HG02610 (cell line): ENCODE measurements around the gene SLC39A7.
A peak's percentile ranks its signal among the peaks of the same experiment; 100 is the strongest.

Experiments used
- ATAC-seq: cut with Tn5 transposase; IDR thresholded peaks from one replicate; pipeline ENCODE4 v1.9.1; 2021; ENCODE audit warnings: mild to moderate bottlenecking, moderate library complexity; ENCODE audit not compliant: unreplicated experiment

The SLC39A7 gene

GRCh38 chr6:33200219-33201146 is at the start of gene SLC39A7, which contains the start of gene RXRB:
Gene SLC39A7, plus strand, starts transcription at chr6:33200867. Its CDS starts 379 bp downstream, at chr6:33201246.
Gene RXRB, minus strand, starts transcription at chr6:33200665. Its CDS starts 189 bp downstream, at chr6:33200476.
- peak; percentile 59 for ATAC-seq

- ATAC-seq = no peak
Measured at GRCh38 chr6:33151050-33151449, 49.6 kb upstream of the SLC39A7 start.

- ATAC-seq = no peak
Measured at GRCh38 chr6:33154349-33154748, 46.3 kb upstream of the SLC39A7 start.

GRCh38 chr6:33156561-33156960 is 44.1 kb upstream of the SLC39A7 start:
- ATAC-seq = no peak

- no peak for ATAC-seq
Measured at GRCh38 chr6:33156964-33157363, 43.7 kb upstream of the SLC39A7 start.

- no peak for ATAC-seq
Measured at GRCh38 chr6:33160096-33160495, 40.6 kb upstream of the SLC39A7 start.

GRCh38 chr6:33160728-33161344 is 39.8 kb upstream of the SLC39A7 start:
- ATAC-seq = no peak

GRCh38 chr6:33161354-33162331 is 39.0 kb upstream of the SLC39A7 start:
- peak; percentile 60 for ATAC-seq

GRCh38 chr6:33163540-33163939 is 37.1 kb upstream of the SLC39A7 start:
- no peak for ATAC-seq

- no peak for ATAC-seq
Measured at GRCh38 chr6:33164176-33164575, 36.5 kb upstream of the SLC39A7 start.

GRCh38 chr6:33164665-33165373 is 35.8 kb upstream of the SLC39A7 start:
- no peak for ATAC-seq

GRCh38 chr6:33165581-33166258 is 34.9 kb upstream of the SLC39A7 start:
- no peak for ATAC-seq

- ATAC-seq = no peak
Measured at GRCh38 chr6:33166363-33166762, 34.3 kb upstream of the SLC39A7 start.

GRCh38 chr6:33166811-33167210 is 33.9 kb upstream of the SLC39A7 start:
- ATAC-seq = no peak

GRCh38 chr6:33167374-33168283 is 33.0 kb upstream of the SLC39A7 start:
- ATAC-seq = no peak

GRCh38 chr6:33168284-33168601 is 32.4 kb upstream of the SLC39A7 start:
- ATAC-seq = no peak

GRCh38 chr6:33168639-33169038 is 32.0 kb upstream of the SLC39A7 start:
- ATAC-seq = no peak

- no peak for ATAC-seq
Measured at GRCh38 chr6:33169291-33170175, 31.1 kb upstream of the SLC39A7 start.
